Measurements from ENCODE around the gene RRP1. TPM values are rescaled to one million over a fixed set of nuclear protein-coding genes. Genes with fewer than 3 reads are reported as not detected.

The RRP1 gene
- total RNA-seq, 4 donors from 2014 or later, result 11.1 to 32.2 (median 12.9) TPM

- Histone ChIP-seq H3K4me1 (no peaks in the 10 kb centered on the region), H3K27ac (no peak overlapping the region), H3K27me3 (no peaks in the 10 kb centered on the region), H3K4me3 (no peak overlapping the region), H3K9me3 (no peaks in the 10 kb centered on the region), H3K36me3 (peaks cover 0 to 98% (median 0%) of the 10 kb centered on the region in 3 donors)
- TF ChIP-seq POLR2A (IDR thresholded peaks at IDR 0.05), result no peak
- TF ChIP-seq, protein P1, sequence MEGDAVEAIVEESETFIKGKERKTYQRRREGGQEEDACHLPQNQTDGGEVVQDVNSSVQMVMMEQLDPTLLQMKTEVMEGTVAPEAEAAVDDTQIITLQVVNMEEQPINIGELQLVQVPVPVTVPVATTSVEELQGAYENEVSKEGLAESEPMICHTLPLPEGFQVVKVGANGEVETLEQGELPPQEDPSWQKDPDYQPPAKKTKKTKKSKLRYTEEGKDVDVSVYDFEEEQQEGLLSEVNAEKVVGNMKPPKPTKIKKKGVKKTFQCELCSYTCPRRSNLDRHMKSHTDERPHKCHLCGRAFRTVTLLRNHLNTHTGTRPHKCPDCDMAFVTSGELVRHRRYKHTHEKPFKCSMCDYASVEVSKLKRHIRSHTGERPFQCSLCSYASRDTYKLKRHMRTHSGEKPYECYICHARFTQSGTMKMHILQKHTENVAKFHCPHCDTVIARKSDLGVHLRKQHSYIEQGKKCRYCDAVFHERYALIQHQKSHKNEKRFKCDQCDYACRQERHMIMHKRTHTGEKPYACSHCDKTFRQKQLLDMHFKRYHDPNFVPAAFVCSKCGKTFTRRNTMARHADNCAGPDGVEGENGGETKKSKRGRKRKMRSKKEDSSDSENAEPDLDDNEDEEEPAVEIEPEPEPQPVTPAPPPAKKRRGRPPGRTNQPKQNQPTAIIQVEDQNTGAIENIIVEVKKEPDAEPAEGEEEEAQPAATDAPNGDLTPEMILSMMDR (IDR thresholded peaks at IDR 0.05), result no peak
- no peak for DNase-seq
Measured at GRCh38 chr21:43750339-43751033, 38.9 kb upstream of the RRP1 start.

DNA sequence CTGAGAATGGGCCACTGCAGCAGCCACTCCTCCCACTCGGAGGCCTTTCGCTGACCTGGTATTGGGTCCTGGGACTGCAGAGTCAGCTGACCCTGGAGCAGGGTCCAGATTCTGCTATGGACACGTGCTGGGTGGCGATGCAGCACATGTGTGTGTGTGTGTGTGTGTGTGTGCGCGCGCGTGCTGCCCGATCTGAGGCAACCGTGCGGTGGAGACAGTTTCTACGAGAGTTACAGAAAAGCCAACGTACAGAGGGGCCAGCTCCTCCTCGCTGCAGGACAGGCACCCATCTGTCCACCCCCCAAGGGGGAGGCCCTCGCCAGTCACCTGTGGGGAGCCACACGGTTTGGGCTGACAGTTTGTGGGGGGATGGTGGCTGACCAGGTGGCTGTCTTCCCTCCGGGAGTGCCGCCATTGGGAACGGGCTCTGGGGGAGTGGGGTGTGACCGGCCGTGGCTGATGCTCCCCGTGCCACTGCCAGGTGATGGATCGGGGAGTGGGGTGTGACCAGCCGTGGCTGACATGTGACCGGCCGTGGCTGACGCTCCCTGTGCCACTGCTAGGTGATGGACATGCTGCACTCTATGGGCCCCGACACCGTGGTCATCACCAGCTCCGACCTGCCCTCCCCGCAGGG is 37.3 kb upstream of the RRP1 start:
- no peak for DNase-seq
- no peaks in the 10 kb centered on the region for H3K4me1 ChIP-seq
- no peaks in the 10 kb centered on the region for H3K9me3 ChIP-seq
- no peak overlapping the region for H3K4me3 ChIP-seq
- peaks cover 0 to 98% (median 0%) of the 10 kb centered on the region in 3 donors for H3K36me3 ChIP-seq
- H3K27ac ChIP-seq, result no peak overlapping the region
- no peaks in the 10 kb centered on the region for H3K27me3 ChIP-seq
- TF ChIP-seq, protein P1 (IDR thresholded peaks at IDR 0.05), result no peak
- no peak for TF ChIP-seq POLR2A (IDR thresholded peaks at IDR 0.05)

DNA sequence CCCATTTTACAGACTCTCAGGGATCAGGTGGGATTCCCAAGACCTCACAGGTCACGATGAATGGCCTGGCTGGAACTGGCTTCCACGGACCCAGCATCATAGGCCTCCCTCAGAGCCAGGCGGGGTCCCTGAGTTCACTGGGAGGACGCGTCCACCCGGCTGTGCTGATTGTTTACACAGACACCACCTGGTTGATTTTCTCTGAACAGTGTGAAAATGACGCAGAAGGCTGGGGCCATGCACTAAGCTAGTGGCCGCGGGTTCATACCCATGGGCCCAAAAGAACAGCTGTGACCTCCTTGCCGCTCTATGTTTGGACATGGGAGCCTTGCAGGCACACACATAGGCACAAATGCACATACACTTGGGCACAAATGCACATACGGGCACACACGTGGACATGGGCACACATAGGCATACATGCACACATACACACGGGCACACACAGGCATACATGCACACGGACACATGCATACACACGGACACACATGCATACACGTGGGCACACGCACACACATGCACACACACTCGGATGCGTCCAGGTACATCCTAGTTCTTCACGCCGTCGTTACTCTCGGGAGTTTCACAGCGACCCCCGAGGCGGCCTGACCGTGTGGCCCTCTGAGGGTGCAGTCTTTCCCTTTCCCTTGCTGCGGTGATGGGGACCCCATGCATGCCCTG is 36.5 kb upstream of the RRP1 start:
- Histone ChIP-seq H3K27me3 (no peaks in the 10 kb centered on the region), H3K27ac (no peak overlapping the region), H3K4me1 (no peaks in the 10 kb centered on the region), H3K9me3 (no peaks in the 10 kb centered on the region), H3K36me3 (peaks cover 0 to 98% (median 0%) of the 10 kb centered on the region in 3 donors), H3K4me3 (no peak overlapping the region)
- DNase-seq, result no peak
- TF ChIP-seq POLR2A (IDR thresholded peaks at IDR 0.05), result no peak
- TF ChIP-seq, protein P1 (IDR thresholded peaks at IDR 0.05), result no peak

- no peak for DNase-seq
- TF ChIP-seq, protein P1 (IDR thresholded peaks at IDR 0.05), result no peak
- no peak for TF ChIP-seq POLR2A (IDR thresholded peaks at IDR 0.05)
- Histone ChIP-seq H3K27ac (no peak overlapping the region), H3K4me1 (no peaks in the 10 kb centered on the region), H3K4me3 (no peak overlapping the region), H3K9me3 (no peaks in the 10 kb centered on the region), H3K36me3 (peaks cover 0 to 92% (median 0%) of the 10 kb centered on the region in 3 donors), H3K27me3 (no peaks in the 10 kb centered on the region)
Measured at GRCh38 chr21:43753439-43753799, 36.0 kb upstream of the RRP1 start.

- H3K4me1 ChIP-seq, result no peaks in the 10 kb centered on the region
- H3K27me3 ChIP-seq, result no peaks in the 10 kb centered on the region
- peaks cover 0 to 83% (median 0%) of the 10 kb centered on the region in 3 donors for H3K36me3 ChIP-seq
- no peaks in the 10 kb centered on the region for H3K9me3 ChIP-seq
- TF ChIP-seq, protein P1 (IDR thresholded peaks at IDR 0.05), result no peak
- no peak for TF ChIP-seq POLR2A (IDR thresholded peaks at IDR 0.05)
- H3K27ac ChIP-seq, result no peak overlapping the region
- H3K4me3 ChIP-seq, result no peak overlapping the region
- no peak for DNase-seq
Measured at GRCh38 chr21:43754948-43755781, 34.2 kb upstream of the RRP1 start.

Measured in Peyer's patch (tissue), 4 donors.